HCT116 (cell line): ENCODE data around the gene CHRD. TPM values are rescaled to one million over a fixed set of nuclear protein-coding genes. Genes with fewer than 3 reads are reported as not detected.

Experiments
- ATAC-seq: fragments of 200-7000 bp; cut with Tn5 transposase; 2 replicates; pipeline ENCODE4 v1.9.1; 2020; ENCODE audit warnings: mild to moderate bottlenecking, moderate library complexity
- BruUV-seq: library from RNA; stranded (reverse); fragments of 400-500 nt; replicated peaks from 2 replicates; lab custom pipeline; 2021; lab: Mats Ljungman, UMichigan
- CTCF ChIA-PET: fragments of 300-600 bp; sonication (Branson Sonifier 250); formaldehyde crosslinking; loops from one replicate; lab custom pipeline; 2021; ENCODE audit warnings: antibody characterized with exemption; lab: Charles Lee
- POLR2A ChIA-PET: fragments of 300-600, 350-600 bp; sonication (Branson Sonifier 250); formaldehyde crosslinking; loops from one replicate; lab custom pipeline; 2021; ENCODE audit warnings: antibody characterized with exemption; lab: Charles Lee
- RAD21 ChIA-PET, 2 experiments: fragments of 300-600 bp; sonication (Branson Sonifier 250); formaldehyde crosslinking; loops; one replicate each; lab custom pipeline; 2023; ENCODE audit warnings: low total read pairs in 2 of 2; ENCODE audit not compliant: uncharacterized antibody in 2 of 2, unreplicated experiment in 2 of 2, low non-redundant PET in 1 of 2; lab: Charles Lee
- DNase-seq: peaks from one replicate; pipeline ENCODE4 v3.0.0-alpha.2; 2010; ENCODE audit warnings: low read depth, low spot score
- H2AFZ ChIP-seq: fragments of 200-600 bp; shearing (Covaris generic), sonication (generic); 2 replicates; pipeline ENCODE4 v1.6.1; 2017; ENCODE audit warnings: low read depth, mixed run types, mixed read lengths, antibody characterized with exemption, low read length; ENCODE audit not compliant: poor library complexity, severe bottlenecking
- H3K27ac ChIP-seq: 2 replicates; pipeline ENCODE4 v1.5.1; 2012; ENCODE audit warnings: low read depth, low read length
- H3K27me3 ChIP-seq: fragments of 200-600 bp; sonication (generic); 2 replicates; pipeline ENCODE4 v1.6.1; 2016; ENCODE audit warnings: mixed run types, low read length, mixed read lengths; ENCODE audit not compliant: insufficient read depth
- H3K36me3 ChIP-seq, 2 experiments: fragments of 200-500 bp in 1 of 2; fragments of 200-600 bp in 1 of 2; sonication (Bioruptor generic) in 1 of 2; sonication (generic) in 1 of 2; 2 replicates each; pipeline versions ENCODE4 v1.5.1 to v1.6.1; 2014 to 2016; ENCODE audit warnings: low read length in 2 of 2, inconsistent platforms in 1 of 2, mixed read lengths in 1 of 2, mixed run types in 1 of 2; ENCODE audit not compliant: insufficient read depth in 2 of 2, control insufficient read depth in 1 of 2
- H3K4me1 ChIP-seq, 2 experiments: fragments of 200-600 bp in 1 of 2; sonication (generic) in 1 of 2; 2 replicates each; pipeline versions ENCODE4 v1.5.1 to v1.6.1; 2012 to 2017; ENCODE audit warnings: low read length in 2 of 2, inconsistent platforms in 1 of 2, mild to moderate bottlenecking in 1 of 2, mixed read lengths in 1 of 2, mixed run types in 1 of 2, moderate library complexity in 1 of 2; ENCODE audit not compliant: insufficient read depth in 2 of 2, control insufficient read depth in 1 of 2
- H3K4me2 ChIP-seq: fragments of 200-600 bp; sonication (generic); 2 replicates; pipeline ENCODE4 v1.6.1; 2017; ENCODE audit warnings: mixed run types, low read length, mixed read lengths
- H3K4me3 ChIP-seq, 2 experiments: fragments of 200-600 bp in 1 of 2; sonication (generic) in 1 of 2; replicated peaks in 1 of 2; 2 replicates each; pipeline ENCODE4 v1.5.1; 2011 to 2016; ENCODE audit warnings: low read length in 2 of 2, control low read depth in 1 of 2, low read depth in 1 of 2, mild to moderate bottlenecking in 1 of 2, mixed read lengths in 1 of 2, mixed run types in 1 of 2
- H3K79me2 ChIP-seq: fragments of 200-600 bp; sonication (generic); 2 replicates; pipeline ENCODE4 v1.6.1; 2017; ENCODE audit warnings: mild to moderate bottlenecking, mixed run types, low read length, moderate library complexity, mixed read lengths; ENCODE audit not compliant: insufficient read depth
- H3K9ac ChIP-seq: fragments of 200-600 bp; sonication (generic); 2 replicates; pipeline ENCODE4 v1.6.1; 2016; ENCODE audit warnings: low read length, mixed read lengths
- H3K9me2 ChIP-seq: fragments of 200-600 bp; sonication (generic), shearing (Covaris generic); 2 replicates; pipeline ENCODE4 v1.6.1; 2017; ENCODE audit warnings: mixed run types, mild to moderate bottlenecking, moderate library complexity; ENCODE audit not compliant: insufficient read depth
- H3K9me3 ChIP-seq, 2 experiments: fragments of 200-500 bp in 1 of 2; fragments of 200-600 bp in 1 of 2; sonication (Bioruptor generic) in 1 of 2; sonication (generic) in 1 of 2; 2 replicates each; pipeline ENCODE4 v1.6.1; 2014 to 2017; ENCODE audit warnings: low read length in 2 of 2, mixed read lengths in 2 of 2, inconsistent platforms in 1 of 2, low read depth in 1 of 2, mild to moderate bottlenecking in 1 of 2, mixed run types in 1 of 2, moderate library complexity in 1 of 2; ENCODE audit not compliant: control insufficient read depth in 1 of 2, insufficient read depth in 1 of 2
- H4K20me1 ChIP-seq: fragments of 200-600 bp; sonication (generic), shearing (Covaris generic); 2 replicates; pipeline ENCODE4 v1.6.1; 2017; ENCODE audit warnings: mixed run types, mild to moderate bottlenecking, moderate library complexity; ENCODE audit not compliant: insufficient read depth
- CBX3 ChIP-seq: IDR thresholded peaks from 2 replicates; pipeline ENCODE4 v1.6.1; 2012; ENCODE audit warnings: low read depth
- CEBPB ChIP-seq: IDR thresholded peaks from 2 replicates; pipeline ENCODE4 v1.6.1; 2012; ENCODE audit warnings: low read depth
- EGR1 ChIP-seq: IDR thresholded peaks from 2 replicates; pipeline ENCODE4 v1.6.1; 2012; ENCODE audit warnings: low read depth
- EZH2 ChIP-seq: fragments of 200-600 bp; sonication (generic); IDR thresholded peaks from 2 replicates; pipeline ENCODE4 v1.6.1; 2017; ENCODE audit warnings: antibody characterized with exemption, mixed run types
- EZH2phosphoT487 ChIP-seq: fragments of 200-600 bp; IDR thresholded peaks from 2 replicates; pipeline ENCODE4 v1.6.1; 2018; ENCODE audit warnings: antibody characterized with exemption, borderline replicate concordance
- JUND ChIP-seq: IDR thresholded peaks from 2 replicates; pipeline ENCODE4 v1.6.1; 2012
- POLR2A ChIP-seq: IDR thresholded peaks from 2 replicates; pipeline ENCODE4 v1.7.0; 2011; ENCODE audit warnings: borderline replicate concordance; ENCODE audit not compliant: insufficient read depth, insufficient read length; ENCODE audit errors: extremely low read depth
- POLR2AphosphoS5 ChIP-seq: IDR thresholded peaks from 2 replicates; pipeline ENCODE4 v1.6.1; 2011; ENCODE audit warnings: mild to moderate bottlenecking, low read depth, low read length, moderate library complexity
- RAD21 ChIP-seq: IDR thresholded peaks from 2 replicates; pipeline ENCODE4 v1.6.1; 2012; ENCODE audit warnings: low read depth, mild to moderate bottlenecking
- REST ChIP-seq: IDR thresholded peaks from 2 replicates; pipeline ENCODE4 v1.6.1; 2012; ENCODE audit warnings: low read depth
- SIN3A ChIP-seq: IDR thresholded peaks from 2 replicates; pipeline ENCODE4 v1.6.1; 2012; ENCODE audit warnings: low read depth
- SRF ChIP-seq: IDR thresholded peaks from 2 replicates; pipeline ENCODE4 v1.6.1; 2012; ENCODE audit warnings: low read depth
- ZBTB33 ChIP-seq: IDR thresholded peaks from 2 replicates; pipeline ENCODE4 v1.6.1; 2011; ENCODE audit warnings: mild to moderate bottlenecking, low read length, moderate library complexity; ENCODE audit not compliant: insufficient replicate concordance; ENCODE audit errors: extremely low read depth
- ZNF274 ChIP-seq: fragments of 200-500 bp; sonication (Bioruptor generic); IDR thresholded peaks from 2 replicates; pipeline ENCODE4 v1.6.1; 2014; ENCODE audit warnings: mild to moderate bottlenecking, low read depth, low read length, inconsistent platforms
- intact Hi-C: fragments of 100-400 bp; cut with micrococcal nuclease; formaldehyde crosslinking; loops from 2 replicates; pipeline ENCODE4 v1.10.0; 2022
- total RNA-seq: library from RNA; stranded (reverse); gene quantifications from one replicate; pipeline ENCODE4 v1.2.1, GENCODE V29; 2021; ENCODE audit not compliant: unreplicated experiment
- TF ChIP-seq, protein P1 (sequence below): IDR thresholded peaks from 2 replicates; pipeline ENCODE4 v1.6.1; 2012

Gene CHRD
- total RNA-seq, 1 experiment from 2014 or later: 8.0 TPM

DNA sequence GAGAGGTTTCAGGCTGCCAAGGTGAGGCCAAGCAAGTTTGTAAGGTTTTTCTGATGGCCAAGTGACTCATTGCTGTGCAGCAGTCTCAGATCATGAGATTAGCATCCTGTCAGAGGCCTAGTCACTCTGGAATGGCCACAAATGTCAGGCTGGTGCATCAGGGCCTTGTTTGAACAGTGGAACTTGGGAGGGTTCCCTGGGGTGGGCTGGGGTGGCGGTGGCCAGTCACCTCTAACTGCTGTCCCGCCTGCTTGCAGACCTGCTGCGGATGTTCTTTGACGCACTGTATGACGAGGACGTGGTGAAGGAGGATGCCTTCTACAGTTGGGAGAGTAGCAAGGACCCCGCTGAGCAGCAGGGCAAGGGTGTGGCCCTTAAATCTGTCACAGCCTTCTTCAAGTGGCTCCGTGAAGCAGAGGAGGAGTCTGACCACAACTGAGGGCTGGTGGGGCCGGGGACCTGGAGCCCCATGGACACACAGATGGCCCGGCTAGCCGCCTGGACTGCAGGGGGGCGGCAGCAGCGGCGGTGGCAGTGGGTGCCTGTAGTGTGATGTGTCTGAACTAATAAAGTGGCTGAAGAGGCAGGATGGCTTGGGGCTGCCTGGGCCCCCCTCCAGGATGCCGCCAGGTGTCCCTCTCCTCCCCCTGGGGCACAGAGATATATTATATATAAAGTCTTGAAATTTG, 45.2 kb upstream of the CHRD start:
- Histone ChIP-seq H3K4me1 (peaks cover 2 to 72% of the 10 kb centered on the region in 2 experiments; a peak in 3 of 4 replicates), H3K27ac (peak overlapping the region; percentile 85; the same call in 1 of the 2 replicates), H3K9me3 (no peaks in the 10 kb centered on the region), H3K9me2 (no peaks in the 10 kb centered on the region), H3K36me3 (peaks cover 36 to 51% of the 10 kb centered on the region in 2 experiments), H3K4me3 (no peak overlapping the region), H2AFZ (no peak overlapping the region), H3K27me3 (no peaks in the 10 kb centered on the region), H4K20me1 (peaks cover 28% of the 10 kb centered on the region; the same call in 1 of the 2 replicates), H3K4me2 (peak overlapping the region; percentile 90; the same call in 1 of the 2 replicates), H3K79me2 (peaks cover 60% of the 10 kb centered on the region), H3K9ac (peak overlapping the region; percentile 1)
- POLR2A ChIA-PET: no interaction called here
- CTCF ChIA-PET: interaction anchor here (1.3 kb wide), 1 partner anchor 46 kb away, joined by 3 read pairs; no protein-coding TSS in a partner anchor
- DNase-seq (no peak), ATAC-seq (no peak)
- TF ChIP-seq ZBTB33: no peak
- TF ChIP-seq, protein P1, sequence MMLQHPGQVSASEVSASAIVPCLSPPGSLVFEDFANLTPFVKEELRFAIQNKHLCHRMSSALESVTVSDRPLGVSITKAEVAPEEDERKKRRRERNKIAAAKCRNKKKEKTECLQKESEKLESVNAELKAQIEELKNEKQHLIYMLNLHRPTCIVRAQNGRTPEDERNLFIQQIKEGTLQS: no peak
- TF ChIP-seq SRF: no peak
- no peak for TF ChIP-seq SIN3A
- intact Hi-C loops: no loop called here
- BruUV-seq: no TSS peak
- RAD21 ChIA-PET: no interaction called here

- Histone ChIP-seq H3K9me3 (no peaks in the 10 kb centered on the region), H2AFZ (no peak overlapping the region), H3K36me3 (peaks cover 32 to 44% of the 10 kb centered on the region in 2 experiments), H3K27ac (peak overlapping the region; percentile 85), H3K4me1 (peaks cover 2 to 68% of the 10 kb centered on the region in 2 experiments; a peak in 3 of 4 replicates), H4K20me1 (peaks cover 28% of the 10 kb centered on the region; the same call in 1 of the 2 replicates), H3K4me2 (peak overlapping the region; percentile 90), H3K9me2 (no peaks in the 10 kb centered on the region), H3K9ac (peak overlapping the region; percentile 83), H3K4me3 (peak overlapping the region in 1 of 2 experiments; percentile 73; a peak in 3 of 4 replicates), H3K27me3 (no peaks in the 10 kb centered on the region), H3K79me2 (peaks cover 54% of the 10 kb centered on the region)
- DNase-seq (no peak), ATAC-seq (peak; percentile 28)
- ChIA-PET POLR2A (no interaction called here), CTCF (interaction anchor here (0.9 to 1.3 kb wide), 2 partner anchors 10 to 46 kb away, joined by 3 read pairs; no protein-coding TSS in a partner anchor), RAD21 (no interaction called here)
- intact Hi-C loops: no loop called here
- BruUV-seq: no TSS peak
- no peak for TF ChIP-seq POLR2A
- no peak for TF ChIP-seq EZH2
- no peak for TF ChIP-seq RAD21
- TF ChIP-seq JUND: no peak
- TF ChIP-seq EGR1: no peak
- TF ChIP-seq REST: no peak
- no peak for TF ChIP-seq EZH2phosphoT487
- no peak for TF ChIP-seq CBX3
- TF ChIP-seq ZNF274: no peak
- no peak for TF ChIP-seq POLR2AphosphoS5
- no peak for TF ChIP-seq CEBPB
Measured at GRCh38 chr3:184335291-184335660, 44.6 kb upstream of the CHRD start.
